ENCODE measurements around the gene TET3. TPM values are rescaled to one million over a fixed set of nuclear protein-coding genes. Genes with fewer than 3 reads are reported as not detected.

TET3 gene
- total and polyA plus RNA-seq, 3 experiments from 2014 or later, result 0.78 to 20.5 (median 19.9) TPM

DNA sequence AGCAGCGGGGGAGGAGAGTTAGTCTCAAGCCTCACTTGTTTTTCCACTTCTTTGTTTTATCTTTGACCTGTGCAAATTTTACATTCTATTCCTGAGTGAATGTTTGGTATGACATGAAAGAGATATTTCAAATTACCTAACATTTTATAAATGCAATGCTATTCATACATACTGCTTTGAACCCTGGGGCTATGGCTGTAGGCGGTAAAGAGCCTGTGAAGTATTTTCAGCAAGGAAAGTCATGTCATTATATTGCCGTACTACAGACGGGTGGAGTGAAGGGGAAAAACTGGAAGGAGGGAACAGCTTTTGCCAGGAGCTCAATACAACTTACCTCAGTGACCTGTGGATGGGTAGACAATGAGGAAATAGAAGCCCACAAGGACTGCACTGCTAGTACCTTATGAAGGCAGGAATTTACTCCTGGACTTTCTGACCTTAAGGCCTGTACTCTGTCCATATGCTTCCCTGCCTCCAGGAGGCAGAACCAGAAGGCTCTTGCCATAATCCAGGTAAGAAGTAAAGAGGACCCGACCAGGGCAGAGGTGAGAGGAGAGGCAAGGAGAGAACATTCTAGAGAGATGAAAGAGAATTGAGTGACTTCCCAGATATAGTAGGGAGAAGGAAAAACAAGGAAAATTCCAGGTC, 28.4 kb upstream of the TET3 start:
- H3K9me3 Mint-ChIP-seq, result no peaks in the 10 kb centered on the region
- peak overlapping the region in 2 of 8 donors; percentile 63 to 80 for H3K27ac Mint-ChIP-seq
- H3K27me3 Mint-ChIP-seq, result no peaks in the 10 kb centered on the region
- Histone ChIP-seq H3K36me3 (ENCODE audit: insufficient read depth, low read length) (peaks cover 45% of the 10 kb centered on the region), H3K27ac (ENCODE audit: low read depth, low read length) (no peak overlapping the region), H3K9me3 (ENCODE audit: low read length) (no peaks in the 10 kb centered on the region), H3K4me1 (ENCODE audit: insufficient read depth, low read length) (no peaks in the 10 kb centered on the region), H3K27me3 (ENCODE audit: insufficient read depth, low read length, poor library complexity, severe bottlenecking) (no peaks in the 10 kb centered on the region), H3K4me3 (ENCODE audit: low read length) (no peak overlapping the region)
- H3K36me3 Mint-ChIP-seq, result peaks cover 28 to 79% (median 45%) of the 10 kb centered on the region in 3 donors
- DNase-seq, result no peak
- POLR2A ChIA-PET, result no interaction called here
- CTCF ChIA-PET, result interaction anchor here (0.6 kb wide), 1 partner anchor 643 kb away, joined by 5 read pairs; no protein-coding TSS in a partner anchor
- H3K4me1 Mint-ChIP-seq, result peaks cover 2 to 30% (median 13%) of the 10 kb centered on the region in 3 donors
- H3K4me3 Mint-ChIP-seq, result no peak overlapping the region

DNA sequence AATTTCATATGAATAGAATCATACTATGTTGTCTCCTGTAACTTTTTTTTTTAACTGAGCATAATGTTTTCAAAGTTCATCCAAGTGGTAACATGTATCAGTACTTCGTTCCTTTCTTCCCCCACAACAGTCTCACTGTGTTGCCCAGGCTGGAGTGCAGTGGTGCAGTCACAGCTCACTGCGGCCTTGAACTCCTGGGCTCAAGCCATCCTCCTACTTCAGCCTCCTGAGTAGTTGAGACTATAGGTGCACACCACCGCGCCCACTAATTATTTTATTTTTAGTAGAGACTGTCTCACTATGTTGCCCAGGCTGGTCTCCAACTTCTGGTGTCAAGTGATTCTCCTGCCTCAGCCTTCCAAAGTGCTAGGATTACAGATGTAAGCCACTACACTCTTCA, 23.4 kb upstream of the TET3 start:
- H3K9me3 ChIP-seq (ENCODE audit: low read length), result no peaks in the 10 kb centered on the region

DNA sequence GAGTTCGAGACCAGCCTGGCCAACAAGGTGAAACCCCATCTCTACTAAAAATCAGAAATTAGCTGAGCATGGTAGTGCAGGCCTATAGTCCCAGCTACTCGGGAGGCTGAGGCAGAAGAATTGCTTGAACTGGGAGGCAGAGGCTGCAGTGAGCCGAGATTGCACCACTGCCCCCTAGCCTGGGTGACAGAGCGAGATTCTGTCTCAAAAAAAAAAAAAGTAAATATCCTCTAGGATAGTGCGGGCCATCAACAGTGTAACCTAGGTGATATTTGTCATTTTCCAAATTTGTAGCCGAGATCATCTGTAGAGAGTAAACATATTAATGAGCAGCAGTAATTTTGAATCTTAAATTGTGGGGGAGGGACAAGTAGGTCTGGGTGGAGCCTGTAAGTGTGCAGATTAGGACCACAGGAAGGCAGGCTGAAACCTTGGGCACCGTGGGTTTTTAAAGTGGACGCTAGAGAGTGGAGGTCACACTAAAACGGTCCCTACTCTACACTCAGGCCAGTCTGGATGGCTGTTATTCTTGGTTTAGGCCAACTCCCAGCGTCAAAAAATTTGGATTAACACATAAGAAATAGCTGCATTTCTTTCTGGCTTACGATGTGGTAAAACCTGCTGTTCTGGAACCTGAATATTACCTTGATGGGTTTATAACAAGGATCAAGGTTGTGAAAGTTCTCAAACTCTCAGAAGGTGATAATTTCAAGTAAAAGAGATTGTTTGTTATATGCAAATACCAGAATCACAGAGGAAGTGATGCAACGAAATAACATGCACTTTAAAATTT, 22.7 kb upstream of the TET3 start:
- ChIA-PET POLR2A (interaction anchor here (0.8 kb wide), 1 partner anchor 20 kb away, joined by 3 read pairs; no protein-coding TSS in a partner anchor), CTCF (no interaction called here)
- no peaks in the 10 kb centered on the region for H3K27me3 ChIP-seq (ENCODE audit: insufficient read depth, low read length, poor library complexity, severe bottlenecking)
- Mint-ChIP-seq H3K4me1 (peaks cover 18 to 37% (median 25%) of the 10 kb centered on the region in 3 donors), H3K27me3 (no peaks in the 10 kb centered on the region), H3K4me3 (no peak overlapping the region), H3K36me3 (peaks cover 16 to 33% (median 22%) of the 10 kb centered on the region in 3 donors), H3K27ac (peak overlapping the region in 2 of 8 donors; percentile 29 to 70), H3K9me3 (peaks cover 0 to 3% (median 0%) of the 10 kb centered on the region in 5 donors)
- no peak for DNase-seq
- H3K36me3 ChIP-seq (ENCODE audit: insufficient read depth, low read length), result peaks cover 20% of the 10 kb centered on the region
- no peak overlapping the region for H3K4me3 ChIP-seq (ENCODE audit: low read length)
- H3K27ac ChIP-seq (ENCODE audit: low read depth, low read length), result no peak overlapping the region
- H3K4me1 ChIP-seq (ENCODE audit: insufficient read depth, low read length), result peaks cover 4% of the 10 kb centered on the region
- H3K9me3 ChIP-seq (ENCODE audit: low read length), result no peaks in the 10 kb centered on the region

More for the DNA sequence above, 23.4 kb upstream of the TET3 start:
- H3K4me1 Mint-ChIP-seq, result peaks cover 18 to 38% (median 22%) of the 10 kb centered on the region in 3 donors
- no peak overlapping the region for H3K27ac ChIP-seq (ENCODE audit: low read depth, low read length)
- H3K27me3 ChIP-seq (ENCODE audit: insufficient read depth, low read length, poor library complexity, severe bottlenecking), result no peaks in the 10 kb centered on the region
- POLR2A ChIA-PET, result no interaction called here
- no peak overlapping the region for H3K4me3 ChIP-seq (ENCODE audit: low read length)
- peaks cover 0 to 3% (median 0%) of the 10 kb centered on the region in 5 donors for H3K9me3 Mint-ChIP-seq
- H3K36me3 Mint-ChIP-seq, result peaks cover 23 to 40% (median 24%) of the 10 kb centered on the region in 3 donors
- H3K4me3 Mint-ChIP-seq, result no peak overlapping the region
- peak overlapping the region in 2 of 8 donors; percentile 56 to 72 for H3K27ac Mint-ChIP-seq
- no peaks in the 10 kb centered on the region for H3K27me3 Mint-ChIP-seq
- H3K4me1 ChIP-seq (ENCODE audit: insufficient read depth, low read length), result peaks cover 4% of the 10 kb centered on the region
- DNase-seq, result no peak
- CTCF ChIA-PET, result no interaction called here
- H3K36me3 ChIP-seq (ENCODE audit: insufficient read depth, low read length), result peaks cover 26% of the 10 kb centered on the region

DNA sequence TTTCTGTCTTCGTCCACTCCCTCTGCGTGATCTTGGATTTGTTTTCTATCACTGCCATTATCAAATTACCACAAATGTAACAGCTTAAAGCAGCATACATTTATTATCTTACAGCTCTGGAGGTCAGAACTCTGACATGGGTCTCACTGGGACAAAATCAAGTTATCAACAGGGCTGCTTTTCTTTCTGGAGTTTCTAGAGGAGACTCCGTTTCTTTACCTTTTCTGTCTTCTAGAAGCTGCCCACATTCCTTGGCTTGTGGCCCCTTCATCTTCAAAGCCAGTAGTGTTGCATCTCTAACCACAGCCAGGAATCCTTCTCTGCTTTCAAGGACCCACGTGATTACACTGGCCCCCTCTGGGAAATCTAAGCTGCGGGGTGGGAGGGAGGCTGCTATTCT, 21.9 kb upstream of the TET3 start:
- no peak overlapping the region for H3K4me3 ChIP-seq (ENCODE audit: low read length)
- Mint-ChIP-seq H3K4me1 (peaks cover 18 to 35% (median 27%) of the 10 kb centered on the region in 3 donors), H3K9me3 (peaks cover 0 to 3% (median 0%) of the 10 kb centered on the region in 5 donors), H3K27ac (peak overlapping the region in 1 of 8 donors; percentile 86), H3K36me3 (peaks cover 15 to 26% (median 18%) of the 10 kb centered on the region in 3 donors), H3K27me3 (no peaks in the 10 kb centered on the region), H3K4me3 (peak overlapping the region in 1 of 7 donors; percentile 37)
- H3K27ac ChIP-seq (ENCODE audit: low read depth, low read length), result no peak overlapping the region
- H3K9me3 ChIP-seq (ENCODE audit: low read length), result no peaks in the 10 kb centered on the region
- CTCF ChIA-PET, result no interaction called here
- no peak for DNase-seq
- peaks cover 20% of the 10 kb centered on the region for H3K36me3 ChIP-seq (ENCODE audit: insufficient read depth, low read length)
- H3K4me1 ChIP-seq (ENCODE audit: insufficient read depth, low read length), result peaks cover 4% of the 10 kb centered on the region
- POLR2A ChIA-PET, result interaction anchor here (0.5 to 0.8 kb wide), 2 partner anchors 8 to 19 kb away, joined by 3 to 4 read pairs; no protein-coding TSS in a partner anchor
- H3K27me3 ChIP-seq (ENCODE audit: insufficient read depth, low read length, poor library complexity, severe bottlenecking), result no peaks in the 10 kb centered on the region

DNA sequence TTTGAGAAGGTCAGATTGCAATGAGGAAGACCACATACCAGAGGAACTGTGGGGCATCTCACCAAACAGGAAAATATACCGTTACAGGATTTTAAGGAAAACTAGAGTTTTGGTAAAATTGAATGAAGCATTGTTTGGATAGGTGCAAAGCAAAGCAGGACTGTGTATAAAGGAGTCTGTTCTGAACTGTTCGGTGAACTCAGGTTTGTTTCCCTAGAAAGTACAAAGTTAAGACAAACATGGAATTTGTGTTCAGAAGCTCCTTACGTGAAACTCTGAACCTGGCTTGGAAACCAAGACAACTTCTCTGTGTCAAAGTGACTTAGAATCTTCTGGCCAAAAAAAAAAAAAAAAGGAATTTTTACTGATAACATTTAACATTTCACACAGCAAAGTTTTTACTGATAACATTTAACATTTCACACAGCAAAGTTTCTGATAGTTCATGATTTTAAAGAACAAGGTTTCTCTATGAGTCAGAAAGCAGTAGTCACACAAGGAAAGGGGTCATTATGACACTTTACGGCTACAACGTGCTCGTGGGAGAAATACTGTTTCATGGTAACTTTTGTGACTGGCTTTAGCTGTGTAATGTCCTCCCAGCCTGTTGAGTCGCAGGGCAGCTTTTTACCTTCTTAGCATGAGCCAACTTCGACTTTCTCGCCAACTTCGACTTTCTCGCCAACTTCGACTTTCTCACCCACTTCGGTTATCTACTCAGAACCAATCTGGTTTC, 21.2 kb upstream of the TET3 start:
- Histone ChIP-seq H3K27ac (ENCODE audit: low read depth, low read length) (no peak overlapping the region), H3K4me1 (ENCODE audit: insufficient read depth, low read length) (peaks cover 4% of the 10 kb centered on the region), H3K4me3 (ENCODE audit: low read length) (no peak overlapping the region), H3K9me3 (ENCODE audit: low read length) (no peaks in the 10 kb centered on the region), H3K27me3 (ENCODE audit: insufficient read depth, low read length, poor library complexity, severe bottlenecking) (no peaks in the 10 kb centered on the region), H3K36me3 (ENCODE audit: insufficient read depth, low read length) (peaks cover 13% of the 10 kb centered on the region)
- peaks cover 8 to 19% (median 13%) of the 10 kb centered on the region in 3 donors for H3K36me3 Mint-ChIP-seq
- no peaks in the 10 kb centered on the region for H3K27me3 Mint-ChIP-seq
- CTCF ChIA-PET, result interaction anchor here (2.2 kb wide), 1 partner anchor 24 kb away, joined by 5 read pairs; no protein-coding TSS in a partner anchor
- peaks cover 21 to 30% (median 29%) of the 10 kb centered on the region in 3 donors for H3K4me1 Mint-ChIP-seq
- H3K27ac Mint-ChIP-seq, result peak overlapping the region in 6 of 8 donors; percentile 3 to 84 (median 52)
- POLR2A ChIA-PET, result interaction anchor here (0.5 kb wide), 1 partner anchor 7 kb away, joined by 4 read pairs; no protein-coding TSS in a partner anchor
- peak overlapping the region in 5 of 7 donors; percentile 3 to 36 (median 21) for H3K4me3 Mint-ChIP-seq
- peaks cover 0 to 3% (median 0%) of the 10 kb centered on the region in 5 donors for H3K9me3 Mint-ChIP-seq
- no peak for DNase-seq

DNA sequence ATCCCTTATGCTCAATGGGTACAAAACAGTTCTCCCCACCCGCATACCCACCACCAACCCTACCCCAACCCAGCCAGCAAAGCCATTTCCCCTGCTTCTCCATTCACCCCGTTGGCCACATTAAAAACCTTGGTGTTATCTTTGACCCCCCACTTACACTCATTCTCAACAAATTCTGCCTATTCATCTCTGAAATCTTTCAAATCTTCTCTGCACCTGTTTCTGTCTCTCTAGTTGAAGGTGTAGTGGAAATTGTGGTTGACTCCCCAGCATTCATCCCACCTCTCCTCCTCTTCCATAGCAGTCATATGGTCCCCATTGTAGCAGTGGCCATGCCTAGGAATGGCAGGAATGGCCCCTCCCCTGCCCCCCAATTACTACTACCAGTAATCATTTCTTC, 20.5 kb upstream of the TET3 start:
- Mint-ChIP-seq H3K27ac (peak overlapping the region in 7 of 8 donors; percentile 3 to 67 (median 51)), H3K9me3 (peaks cover 0 to 3% (median 0%) of the 10 kb centered on the region in 5 donors), H3K4me3 (peak overlapping the region in 3 of 7 donors; percentile 0 to 40 (median 3)), H3K27me3 (no peaks in the 10 kb centered on the region), H3K36me3 (peaks cover 4 to 12% (median 9%) of the 10 kb centered on the region in 3 donors), H3K4me1 (peaks cover 21 to 33% (median 30%) of the 10 kb centered on the region in 3 donors)
- no peak overlapping the region for H3K4me3 ChIP-seq (ENCODE audit: low read length)
- DNase-seq, result no peak
- CTCF ChIA-PET, result interaction anchor here (2.2 kb wide), 1 partner anchor 23 kb away, joined by 5 read pairs; no protein-coding TSS in a partner anchor
- H3K4me1 ChIP-seq (ENCODE audit: insufficient read depth, low read length), result peaks cover 5% of the 10 kb centered on the region
- H3K36me3 ChIP-seq (ENCODE audit: insufficient read depth, low read length), result peaks cover 6% of the 10 kb centered on the region
- POLR2A ChIA-PET, result no interaction called here
- H3K27ac ChIP-seq (ENCODE audit: low read depth, low read length), result no peak overlapping the region
- no peaks in the 10 kb centered on the region for H3K27me3 ChIP-seq (ENCODE audit: insufficient read depth, low read length, poor library complexity, severe bottlenecking)
- H3K9me3 ChIP-seq (ENCODE audit: low read length), result no peaks in the 10 kb centered on the region

DNA sequence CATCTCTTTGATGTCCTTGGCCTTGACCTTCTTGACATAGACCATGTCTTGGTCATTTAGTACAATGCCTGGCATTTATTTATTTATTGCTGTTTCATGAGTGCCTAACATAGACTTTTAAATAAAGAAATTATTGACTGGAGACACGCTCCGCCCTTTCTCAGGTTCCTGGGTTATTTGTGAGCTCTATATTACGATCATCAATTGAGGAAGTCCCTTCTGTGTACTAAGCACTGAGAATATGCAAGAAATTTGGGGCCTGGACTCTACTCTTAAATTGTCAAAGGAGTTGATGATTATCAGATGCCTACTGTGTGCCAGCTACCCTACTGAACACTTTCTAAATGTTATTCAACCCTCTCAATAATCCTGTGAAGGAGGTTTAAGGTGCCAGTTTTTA, 19.7 kb upstream of the TET3 start:
- Mint-ChIP-seq H3K27me3 (no peaks in the 10 kb centered on the region), H3K27ac (peak overlapping the region in 2 of 8 donors; percentile 52 to 64), H3K36me3 (peaks cover 2 to 5% (median 4%) of the 10 kb centered on the region in 3 donors), H3K4me1 (peaks cover 24 to 40% (median 35%) of the 10 kb centered on the region in 3 donors), H3K9me3 (peaks cover 0 to 3% (median 0%) of the 10 kb centered on the region in 5 donors), H3K4me3 (no peak overlapping the region)
- Histone ChIP-seq H3K4me3 (ENCODE audit: low read length) (no peak overlapping the region), H3K27ac (ENCODE audit: low read depth, low read length) (no peak overlapping the region), H3K27me3 (ENCODE audit: insufficient read depth, low read length, poor library complexity, severe bottlenecking) (no peaks in the 10 kb centered on the region), H3K9me3 (ENCODE audit: low read length) (no peaks in the 10 kb centered on the region), H3K36me3 (ENCODE audit: insufficient read depth, low read length) (no peaks in the 10 kb centered on the region), H3K4me1 (ENCODE audit: insufficient read depth, low read length) (peaks cover 13% of the 10 kb centered on the region)
- ChIA-PET CTCF (interaction anchor here (2.2 kb wide), 1 partner anchor 22 kb away, joined by 5 read pairs; no protein-coding TSS in a partner anchor), POLR2A (no interaction called here)
- no peak for DNase-seq
